Activated CD8-positive, alpha-beta memory T cell treated with anti-CD3 and anti-CD28 coated beads for 24 hours (primary cell): ENCODE results near the gene FGF9.

Experiments used
- DNase-seq: peaks from one replicate; pipeline ENCODE4 v3.0.0-alpha.2; 2020

FGF9 gene

GRCh38 chr13:21675095-21675991 lies 4.5 kb downstream of the FGF9 start:
- peak; percentile 74 for DNase-seq

GRCh38 chr13:21676611-21677021 lies 5.7 kb downstream of the FGF9 start:
- no peak for DNase-seq

- DNase-seq, result no peak
These were observed 6.3 kb downstream of the FGF9 start for GRCh38 chr13:21677075-21677623.

GRCh38 chr13:21683034-21683733 lies 12.3 kb downstream of the FGF9 start:
- no peak for DNase-seq

- DNase-seq, result no peak
These were observed 13.7 kb downstream of the FGF9 start for GRCh38 chr13:21684576-21684975.

GRCh38 chr13:21685485-21686064 lies 14.7 kb downstream of the FGF9 start:
- no peak for DNase-seq

GRCh38 chr13:21686751-21687391 lies 16.0 kb downstream of the FGF9 start:
- no peak for DNase-seq

GRCh38 chr13:21688056-21688455 lies 17.2 kb downstream of the FGF9 start:
- DNase-seq, result no peak

GRCh38 chr13:21689097-21689496 lies 18.2 kb downstream of the FGF9 start:
- no peak for DNase-seq

- no peak for DNase-seq
These were observed 20.1 kb downstream of the FGF9 start for GRCh38 chr13:21690955-21691354.

- DNase-seq, result no peak
These were observed 20.6 kb downstream of the FGF9 start for GRCh38 chr13:21691500-21691899.

- DNase-seq, result no peak
These were observed 21.1 kb downstream of the FGF9 start for GRCh38 chr13:21691928-21692327.

GRCh38 chr13:21694831-21695230 lies 24.0 kb downstream of the FGF9 start:
- no peak for DNase-seq

- DNase-seq, result no peak
These were observed 24.7 kb downstream of the FGF9 start for GRCh38 chr13:21695546-21695945.

- DNase-seq, result no peak
These were observed 26.1 kb downstream of the FGF9 start for GRCh38 chr13:21696865-21697448.

GRCh38 chr13:21698817-21699679 lies 28.2 kb downstream of the FGF9 start:
- no peak for DNase-seq

- no peak for DNase-seq
These were observed 30.6 kb downstream of the FGF9 start for GRCh38 chr13:21701460-21701859.

GRCh38 chr13:21703846-21704245 lies 33.0 kb downstream of the FGF9 start:
- DNase-seq, result no peak

- no peak for DNase-seq
These were observed 36.7 kb downstream of the FGF9 start for GRCh38 chr13:21707586-21707985.

GRCh38 chr13:21709697-21710096 lies 38.8 kb downstream of the FGF9 start:
- no peak for DNase-seq

- no peak for DNase-seq
These were observed 39.3 kb downstream of the FGF9 start for GRCh38 chr13:21710163-21710562.

- DNase-seq, result no peak
These were observed 46.9 kb downstream of the FGF9 start for GRCh38 chr13:21717817-21718216.
